Mammary epithelial cell (primary cell): ENCODE data around the gene PIGM.

Experiments used
- EZH2 ChIP-seq: IDR thresholded peaks from 2 replicates; pipeline ENCODE4 v1.6.1; 2012; ENCODE audit warnings: low read length, inconsistent platforms, borderline replicate concordance
- TF ChIP-seq, protein P1 (sequence below), 2 donors: IDR thresholded peaks in 1 of 2; conservative IDR thresholded peaks in 1 of 2; 2 replicates each; pipeline ENCODE4 v1.5.1; 2011 to 2012; ENCODE audit warnings: inconsistent platforms in 2 of 2, low read length in 2 of 2, mild to moderate bottlenecking in 2 of 2, control low read depth in 1 of 2, low read depth in 1 of 2; ENCODE audit not compliant: insufficient read depth in 1 of 2; ENCODE audit errors: extremely low read depth in 1 of 2

DNA sequence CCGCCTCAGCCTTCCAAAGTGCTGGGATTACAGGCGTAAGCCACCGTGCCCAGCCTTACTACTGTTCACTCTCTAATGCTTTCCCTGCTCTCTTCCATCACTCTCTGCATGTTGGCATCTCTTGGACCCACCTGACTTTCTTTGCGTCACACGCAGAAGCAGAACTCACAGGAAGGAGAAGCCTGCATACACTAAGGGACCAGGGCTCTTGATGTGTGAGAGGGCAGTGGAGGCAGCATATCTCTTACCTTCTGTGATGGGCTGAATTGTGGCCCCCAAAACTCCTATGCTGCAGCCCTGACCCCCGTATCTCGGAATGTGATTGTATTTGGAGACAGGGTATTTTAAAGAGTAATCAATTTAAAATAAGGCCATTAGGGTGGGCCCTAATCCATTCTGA is 51.0 kb downstream of the PIGM start:
- no peak for TF ChIP-seq EZH2
- TF ChIP-seq, protein P1, sequence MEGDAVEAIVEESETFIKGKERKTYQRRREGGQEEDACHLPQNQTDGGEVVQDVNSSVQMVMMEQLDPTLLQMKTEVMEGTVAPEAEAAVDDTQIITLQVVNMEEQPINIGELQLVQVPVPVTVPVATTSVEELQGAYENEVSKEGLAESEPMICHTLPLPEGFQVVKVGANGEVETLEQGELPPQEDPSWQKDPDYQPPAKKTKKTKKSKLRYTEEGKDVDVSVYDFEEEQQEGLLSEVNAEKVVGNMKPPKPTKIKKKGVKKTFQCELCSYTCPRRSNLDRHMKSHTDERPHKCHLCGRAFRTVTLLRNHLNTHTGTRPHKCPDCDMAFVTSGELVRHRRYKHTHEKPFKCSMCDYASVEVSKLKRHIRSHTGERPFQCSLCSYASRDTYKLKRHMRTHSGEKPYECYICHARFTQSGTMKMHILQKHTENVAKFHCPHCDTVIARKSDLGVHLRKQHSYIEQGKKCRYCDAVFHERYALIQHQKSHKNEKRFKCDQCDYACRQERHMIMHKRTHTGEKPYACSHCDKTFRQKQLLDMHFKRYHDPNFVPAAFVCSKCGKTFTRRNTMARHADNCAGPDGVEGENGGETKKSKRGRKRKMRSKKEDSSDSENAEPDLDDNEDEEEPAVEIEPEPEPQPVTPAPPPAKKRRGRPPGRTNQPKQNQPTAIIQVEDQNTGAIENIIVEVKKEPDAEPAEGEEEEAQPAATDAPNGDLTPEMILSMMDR (conservative IDR thresholded peaks at IDR 0.05 in 1 of 2, IDR thresholded peaks at IDR 0.05 in 1 of 2; ENCODE audit: extremely low read depth in 1 of 2, insufficient read depth in 1 of 2, low read depth in 1 of 2, low read length in 2 of 2): no peak
